ENCODE results near the gene SLC35C1. TPM values are rescaled to one million over a fixed set of nuclear protein-coding genes. Genes with fewer than 3 reads are reported as not detected.
A peak's percentile ranks its signal among the peaks of the same experiment; 100 is the strongest.

The SLC35C1 gene
- total and polyA plus RNA-seq, 12 donors = 4.5 to 14.1 (median 6.1) TPM

DNA sequence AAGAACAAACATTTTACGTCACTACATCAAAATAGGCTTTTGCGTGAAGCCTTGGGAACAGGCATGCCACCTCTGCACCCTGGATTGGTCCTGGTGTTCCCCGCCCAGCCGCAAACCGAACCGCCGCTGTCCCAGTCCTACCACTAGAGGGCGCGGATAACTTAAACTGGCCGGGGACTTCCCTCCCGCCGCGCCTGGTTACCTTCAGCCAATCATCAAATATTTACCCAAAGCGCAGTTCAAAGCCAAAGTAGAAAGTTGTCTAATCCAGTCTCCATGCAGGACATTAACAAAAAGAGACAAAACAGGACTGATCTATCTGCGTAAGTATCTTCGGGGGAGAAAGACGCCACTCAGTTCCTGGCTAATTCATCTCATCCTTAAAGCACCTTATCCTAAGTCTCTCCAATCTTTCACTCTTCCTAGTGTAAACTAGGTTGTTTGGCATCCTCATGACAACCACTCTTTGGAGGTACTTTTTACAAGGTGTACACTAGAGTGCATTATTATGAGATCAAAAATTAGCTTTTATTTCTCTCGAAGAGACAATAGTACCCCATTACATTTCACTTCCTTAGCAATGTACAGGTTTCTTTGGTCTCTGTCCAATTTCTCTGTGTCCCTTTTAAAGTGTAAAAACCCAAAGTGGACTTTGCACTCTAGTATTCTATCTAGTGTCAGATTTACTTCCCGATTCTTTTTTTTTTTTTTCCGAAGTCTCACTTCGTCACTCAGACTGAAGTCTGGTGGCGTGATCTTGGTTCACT lies 38.4 kb downstream of the SLC35C1 start:
- TF ChIP-seq, protein P1, sequence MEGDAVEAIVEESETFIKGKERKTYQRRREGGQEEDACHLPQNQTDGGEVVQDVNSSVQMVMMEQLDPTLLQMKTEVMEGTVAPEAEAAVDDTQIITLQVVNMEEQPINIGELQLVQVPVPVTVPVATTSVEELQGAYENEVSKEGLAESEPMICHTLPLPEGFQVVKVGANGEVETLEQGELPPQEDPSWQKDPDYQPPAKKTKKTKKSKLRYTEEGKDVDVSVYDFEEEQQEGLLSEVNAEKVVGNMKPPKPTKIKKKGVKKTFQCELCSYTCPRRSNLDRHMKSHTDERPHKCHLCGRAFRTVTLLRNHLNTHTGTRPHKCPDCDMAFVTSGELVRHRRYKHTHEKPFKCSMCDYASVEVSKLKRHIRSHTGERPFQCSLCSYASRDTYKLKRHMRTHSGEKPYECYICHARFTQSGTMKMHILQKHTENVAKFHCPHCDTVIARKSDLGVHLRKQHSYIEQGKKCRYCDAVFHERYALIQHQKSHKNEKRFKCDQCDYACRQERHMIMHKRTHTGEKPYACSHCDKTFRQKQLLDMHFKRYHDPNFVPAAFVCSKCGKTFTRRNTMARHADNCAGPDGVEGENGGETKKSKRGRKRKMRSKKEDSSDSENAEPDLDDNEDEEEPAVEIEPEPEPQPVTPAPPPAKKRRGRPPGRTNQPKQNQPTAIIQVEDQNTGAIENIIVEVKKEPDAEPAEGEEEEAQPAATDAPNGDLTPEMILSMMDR (IDR thresholded peaks at IDR 0.05) = peak; percentile 87 to 98 (median 95)
- intact Hi-C loops (cut with DNase I) = loop anchor here in 3 of 10 donors (2.0 to 10.0 kb wide), 5 partner anchors 36 to 163 kb away; partner anchors contain the start of genes PEX16 (in 1 of the 3) and SLC35C1 (in 1 of the 3)
- Histone ChIP-seq H3K9me3 (no peaks in the 10 kb centered on the region), H3K36me3 (no peaks in the 10 kb centered on the region), H3K4me3 (peak overlapping the region in 3 of 10 donors; percentile 6 to 27 (median 8)), H3K27ac (peak overlapping the region in 6 of 10 donors; percentile 10 to 57 (median 33)), H3K4me1 (peaks cover 5 to 21% (median 17%) of the 10 kb centered on the region in 9 donors), H3K27me3 (no peaks in the 10 kb centered on the region)
- DNase-seq (peak; percentile 87 to 92), ATAC-seq (peak in 7 of 8 donors; percentile 10 to 48 (median 40))
- WGBS, 2 donors = 19% methylated on average over 22 of the region's 22 CpGs

DNA sequence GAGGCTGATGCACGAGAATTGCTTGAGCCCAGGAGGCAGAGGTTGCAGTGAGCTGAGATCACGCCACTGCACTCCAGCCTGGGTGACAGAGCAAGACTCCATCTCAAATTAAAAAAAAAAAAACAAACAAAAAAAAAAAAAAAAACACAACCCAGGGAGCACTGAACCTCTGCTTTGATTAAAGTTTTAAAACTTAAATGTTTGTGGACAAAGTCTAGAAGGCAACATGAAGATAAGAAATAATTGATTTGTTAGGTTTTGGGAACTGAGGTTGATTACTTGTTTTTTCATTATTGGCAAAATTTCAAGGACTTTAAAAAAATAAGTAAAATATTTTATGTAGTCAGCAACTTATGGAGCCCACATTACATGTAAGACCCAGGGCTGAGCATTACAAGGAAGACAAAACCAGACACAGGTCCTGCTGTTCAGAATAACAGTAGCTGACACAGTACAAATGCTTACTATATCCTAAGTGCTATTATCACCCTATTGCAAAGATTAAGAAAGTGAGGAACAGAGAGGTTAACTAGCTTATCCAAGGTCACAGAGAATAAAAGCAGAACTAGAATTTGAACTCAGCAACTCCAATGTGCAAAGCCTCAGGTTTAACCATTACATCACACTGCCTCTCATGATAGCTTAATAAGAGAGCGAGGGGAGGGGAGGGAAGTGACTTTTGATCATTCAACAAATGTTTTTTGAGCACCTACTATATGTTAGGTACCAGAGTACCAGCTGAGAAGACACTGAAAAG lies 40.1 kb downstream of the SLC35C1 start:
- DNase-seq = no peak
- Histone ChIP-seq H3K27me3 (no peaks in the 10 kb centered on the region), H3K36me3 (peaks cover 0 to 4% (median 0%) of the 10 kb centered on the region in 9 donors), H3K9me3 (no peaks in the 10 kb centered on the region), H3K27ac (peak overlapping the region in 1 of 10 donors; percentile 95), H3K4me1 (peaks cover 14 to 38% (median 33%) of the 10 kb centered on the region in 9 donors), H3K4me3 (no peak overlapping the region)
- TF ChIP-seq, protein P1 (IDR thresholded peaks at IDR 0.05) = no peak
- no peak for ATAC-seq
- 88 to 89% methylated on average over 3 of the region's 3 CpGs for WGBS, 2 donors
- intact Hi-C loops (cut with DNase I) = loop anchor here in 4 of 10 donors (5.0 to 10.0 kb wide), 5 partner anchors 38 to 277 kb away; partner anchors contain the start of genes PEX16 (in 2 of the 4), SLC35C1 (in 2 of the 4) and PHF21A (in 1 of the 4)

DNA sequence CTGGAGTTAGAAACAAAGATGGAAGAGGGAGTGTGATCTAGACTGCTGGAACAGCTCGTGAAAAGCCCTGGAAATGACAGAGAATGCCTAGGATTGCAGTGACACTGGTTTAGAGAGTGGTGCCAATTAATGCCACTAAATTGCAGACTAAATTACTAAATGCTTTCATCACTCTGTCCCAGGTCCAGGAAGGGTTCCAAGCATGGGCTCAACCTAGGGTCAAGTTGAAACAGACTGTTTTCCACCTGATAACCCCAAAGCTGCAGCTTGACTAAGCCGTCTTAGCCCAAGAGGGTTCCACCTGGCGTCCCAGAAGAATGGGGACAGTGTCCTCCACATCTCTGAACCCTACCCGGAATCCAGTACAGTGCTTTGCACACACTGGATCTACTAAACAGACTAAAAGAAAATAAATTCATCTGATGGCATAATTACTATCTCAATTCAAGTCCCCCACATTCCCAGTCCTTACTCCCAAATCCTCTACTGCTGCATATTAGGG lies 41.3 kb downstream of the SLC35C1 start:
- no peaks in the 10 kb centered on the region for H3K9me3 ChIP-seq
- whole genome bisulfite sequencing, 2 donors = 87% methylated on average over 4 of the region's 4 CpGs
- ATAC-seq (no peak), DNase-seq (no peak)
- intact Hi-C loops (cut with DNase I) = loop anchor here in 5 of 10 donors (2.0 to 10.0 kb wide), 6 partner anchors 39 to 276 kb away; partner anchors contain the start of genes SLC35C1 (in 2 of the 5), PEX16 (in 1 of the 5) and PHF21A (in 1 of the 5)
- peak overlapping the region in 3 of 10 donors; percentile 82 to 99 (median 96) for H3K4me3 ChIP-seq
- H3K27ac ChIP-seq = peak overlapping the region; percentile 61 to 99 (median 98)
- TF ChIP-seq, protein P1 (IDR thresholded peaks at IDR 0.05) = no peak
- H3K4me1 ChIP-seq = peaks cover 15 to 50% (median 45%) of the 10 kb centered on the region in 9 donors
- peaks cover 0 to 16% (median 0%) of the 10 kb centered on the region in 9 donors for H3K36me3 ChIP-seq
- H3K27me3 ChIP-seq = no peaks in the 10 kb centered on the region
